K562 (cell line): ENCODE measurements around the gene POLR3GL. TPM values are rescaled to one million over a fixed set of nuclear protein-coding genes. Genes with fewer than 3 reads are reported as not detected.

ENCODE experiments used
- ATAC-seq: fragments of 200-7000 bp; cut with Tn5 transposase; 3 replicates; pipeline ENCODE4 v1.9.1; 2020; ENCODE audit warnings: moderate library complexity
- BruUV-seq: library from RNA; stranded (reverse); fragments of 400-500 nt; replicated peaks from 2 replicates; lab custom pipeline; 2021; lab: Mats Ljungman, UMichigan
- CTCF ChIA-PET: fragments of 300-600 bp; formaldehyde crosslinking; extraction: SDS; loops from one replicate; lab custom pipeline; 2021; ENCODE audit warnings: low intra/inter-chr PET ratio; lab: Yijun Ruan, JAX
- POLR2A ChIA-PET: fragments of 300-600, 350-650 bp; sonication (Branson Sonifier 250); formaldehyde crosslinking; extraction: SDS; loops from one replicate; lab custom pipeline; 2021; ENCODE audit warnings: antibody characterized with exemption, inconsistent platforms; lab: Yijun Ruan, JAX
- DNase-seq, 4 experiments: peaks; one replicate each; pipeline versions ENCODE4 v3.0.0 to v3.0.0-alpha.2; 2011 to 2018; ENCODE audit warnings: low spot score in 3 of 4, mixed read lengths in 3 of 4; ENCODE audit errors: extremely low read depth in 1 of 4
- FAIRE-seq: peaks from 2 replicates; lab custom pipeline; 2011; peaks lifted over from hg19 to GRCh38; lab: Jason Lieb, UNC
- H2AFZ ChIP-seq: 2 replicates; pipeline ENCODE4 v1.6.0; 2011; ENCODE audit warnings: low read depth, low read length, control low read depth, inconsistent platforms
- H3K27ac ChIP-seq: fragments of 200-600 bp; 3 replicates; pipeline ENCODE4 v1.8.0; 2011; ENCODE audit warnings: low read depth, mild to moderate bottlenecking, control low read depth, inconsistent platforms, low read length, moderate library complexity, mixed read lengths; ENCODE audit errors: extremely low read depth
- H3K27me3 ChIP-seq, 2 experiments: fragments of 300-600 bp in 1 of 2; 2 replicates in 1 of 2; 3 replicates in 1 of 2; pipeline versions ENCODE4 v1.6.0 to v1.8.0; 2011; ENCODE audit warnings: inconsistent platforms in 2 of 2, low read length in 2 of 2, mild to moderate bottlenecking in 1 of 2, mixed read lengths in 1 of 2, moderate library complexity in 1 of 2; ENCODE audit not compliant: control insufficient read depth in 2 of 2, insufficient read depth in 2 of 2
- H3K36me3 ChIP-seq: fragments of 300-600 bp; 3 replicates; pipeline ENCODE4 v1.8.0; 2011; ENCODE audit warnings: mild to moderate bottlenecking, low read length, inconsistent platforms; ENCODE audit not compliant: control insufficient read depth, insufficient read depth
- H3K4me1 ChIP-seq, 2 experiments: fragments of 200-600 bp in 1 of 2; replicated peaks in 1 of 2; 2 replicates in 1 of 2; 3 replicates in 1 of 2; pipeline versions ENCODE4 v1.5.1 to v1.8.0; 2011; ENCODE audit warnings: inconsistent platforms in 2 of 2, low read length in 2 of 2, mild to moderate bottlenecking in 1 of 2, mixed read lengths in 1 of 2, moderate library complexity in 1 of 2; ENCODE audit not compliant: control insufficient read depth in 2 of 2, insufficient read depth in 2 of 2
- H3K4me2 ChIP-seq: 2 replicates; pipeline ENCODE4 v1.6.1; 2011; ENCODE audit warnings: low read length, control low read depth, inconsistent platforms, mixed read lengths; ENCODE audit not compliant: insufficient read depth
- H3K4me3 ChIP-seq: fragments of 200-600 bp; sonication (generic), shearing (Covaris generic); 2 replicates; pipeline ENCODE4 v1.5.1; 2016; ENCODE audit warnings: control low read depth, inconsistent platforms
- H3K79me2 ChIP-seq: fragments of 200-600 bp; 3 replicates; pipeline ENCODE4 v1.8.0; 2011; ENCODE audit warnings: low read length, inconsistent platforms; ENCODE audit not compliant: control insufficient read depth, insufficient read depth
- H3K9ac ChIP-seq, 2 experiments: 2 replicates each; pipeline versions ENCODE4 v1.6.0 to v1.6.1; 2011; ENCODE audit warnings: low read depth in 2 of 2, low read length in 2 of 2, control low read depth in 1 of 2, inconsistent platforms in 1 of 2, mild to moderate bottlenecking in 1 of 2, mixed read lengths in 1 of 2; ENCODE audit not compliant: insufficient read depth in 1 of 2
- H3K9me1 ChIP-seq: one replicate; pipeline ENCODE4 v1.6.0; 2011; ENCODE audit warnings: inconsistent platforms, mild to moderate bottlenecking, low read length, moderate library complexity; ENCODE audit not compliant: control insufficient read depth, insufficient read depth
- H3K9me3 ChIP-seq: replicated peaks from 2 replicates; pipeline ENCODE4 v1.5.1; 2011; ENCODE audit warnings: low read depth, low read length, inconsistent platforms; ENCODE audit not compliant: control insufficient read depth, insufficient read depth
- H4K20me1 ChIP-seq: replicated peaks from 2 replicates; pipeline ENCODE4 v1.6.1; 2011; ENCODE audit warnings: low read length, inconsistent platforms, mixed read lengths; ENCODE audit not compliant: control insufficient read depth, insufficient read depth
- AFF1 ChIP-seq, 2 experiments: fragments of 450-650 bp; IDR thresholded peaks; 2 replicates each; pipeline ENCODE4 v1.6.1; 2018; ENCODE audit warnings: mild to moderate bottlenecking in 2 of 2, low read depth in 1 of 2; ENCODE audit not compliant: partially characterized antibody in 2 of 2
- CBX1 ChIP-seq: sonication (generic); IDR thresholded peaks from 2 replicates; pipeline ENCODE4 v1.6.1; 2016; ENCODE audit warnings: antibody characterized with exemption, low read depth, mild to moderate bottlenecking
- CBX5 ChIP-seq: IDR thresholded peaks from 2 replicates; pipeline ENCODE4 v1.6.1; 2014; ENCODE audit warnings: low read depth, borderline replicate concordance
- CUX1 ChIP-seq: fragments of 200-800 bp; sonication (Bioruptor generic); IDR thresholded peaks from 2 replicates; pipeline ENCODE4 v1.6.1; 2016; ENCODE audit warnings: missing genetic modification characterization, missing compliant biosample characterization
- HDAC3 ChIP-seq: fragments of 450-650 bp; IDR thresholded peaks from 2 replicates; pipeline ENCODE4 v1.6.1; 2018; ENCODE audit warnings: borderline replicate concordance, mild to moderate bottlenecking, moderate library complexity; ENCODE audit not compliant: partially characterized antibody
- SNAPC5 ChIP-seq: fragments of 250-450 bp; sonication (Bioruptor Pico); IDR thresholded peaks from 2 replicates; pipeline ENCODE4 v1.8.0; 2021; ENCODE audit warnings: moderate library complexity, mild to moderate bottlenecking, inconsistent platforms
- STAT5A ChIP-seq: IDR thresholded peaks from 2 replicates; pipeline ENCODE4 v1.6.1; 2012; ENCODE audit warnings: low read length, inconsistent platforms, borderline replicate concordance
- TRIM24 ChIP-seq, 2 experiments: fragments of 450-650 bp; IDR thresholded peaks; 2 replicates each; pipeline ENCODE4 v1.6.1; 2016
- TRIM28 ChIP-seq: fragments of 450-650 bp; IDR thresholded peaks from 2 replicates; pipeline ENCODE4 v1.6.1; 2017
- WGBS: fragments of 100-300 bp; shearing (Covaris generic); methylation state at CpG from one replicate; pipeline ENCODE4 v1.1.6; 2016; ENCODE audit warnings: low coverage, mixed read lengths; ENCODE audit not compliant: insufficient coverage; ENCODE audit errors: missing lambda C conversion rate; 5-methylcytosine and 5-hydroxymethylcytosine counted together
- in situ Hi-C: fragments of 300-500 bp; cut with MboI; formaldehyde crosslinking; loops from 4 replicates; pipeline ENCODE4 v1.15.0; 2018; ENCODE audit warnings: inconsistent platforms, mixed read lengths
- intact Hi-C: fragments of 100-400 bp; cut with micrococcal nuclease; formaldehyde crosslinking; loops from 2 replicates; pipeline ENCODE4 v1.14.2; 2022
- polyA plus RNA-seq, 8 experiments: library from polyadenylated mRNA; depleted of rRNA in 4 of 8; stranded (reverse) in 5 of 8; unstranded in 3 of 8; fragments of >200 nt; fragmentation: Nextera tagmentation in 2 of 8; fragmentation: Illumina TruSeq in 1 of 8; extraction: Ambion mirVana in 2 of 8; extraction: Trizol in 1 of 8; gene quantifications; 2 replicates each; pipeline versions ENCODE4 v1.2.1 to v1.2.3, GENCODE V29; 2011 to 2014; ENCODE audit warnings: inconsistent platforms in 1 of 8, missing spikeins in 1 of 8
- total RNA-seq, 7 experiments: library from RNA; depleted of rRNA in 6 of 7; stranded (reverse); fragments of >200 nt in 6 of 7; fragmentation: Illumina TruSeq in 2 of 7; extraction: Trizol in 2 of 7; gene quantifications; 2 replicates each; pipeline versions ENCODE4 v1.2.1 to v1.2.3, GENCODE V29; 2011 to 2021; ENCODE audit warnings: low replicate concordance in 1 of 7
- TF ChIP-seq, protein P1 (sequence below): fragments of 250-450 bp; sonication (Bioruptor Pico); IDR thresholded peaks from 2 replicates; pipeline ENCODE4 v1.4.0; 2020; ENCODE audit warnings: borderline replicate concordance

POLR3GL gene
- total and polyA plus RNA-seq, 9 of the 15 experiments (the other 6 are each of a cell fraction or from before 2014, with no cell fraction given), result 14.6 to 48.4 (median 38.2) TPM

DNA sequence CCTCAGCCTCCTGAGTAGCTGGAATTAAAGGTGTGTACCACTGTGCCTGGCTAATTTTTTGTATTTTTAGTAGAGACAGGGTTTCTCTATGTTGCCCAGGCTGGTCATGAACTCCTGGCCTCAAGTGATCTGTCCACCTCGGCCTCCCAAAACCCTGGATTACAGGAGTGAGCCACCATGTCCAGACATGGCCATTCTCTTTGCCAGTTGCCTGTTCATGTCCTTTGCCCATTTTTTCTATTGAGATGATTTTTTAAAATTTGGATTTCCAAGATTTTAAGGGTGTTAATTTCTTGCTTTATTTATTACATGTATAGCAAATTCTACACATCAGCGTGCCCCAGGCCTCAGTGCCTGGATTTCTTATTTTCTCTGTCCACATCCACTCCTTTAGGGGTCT lies 2.8 kb downstream of the POLR3GL start:
- POLR2A ChIA-PET, result no interaction called here
- TF ChIP-seq STAT5A (no peak), HDAC3 (no peak), TRIM24 (IDR thresholded peaks at IDR 0.05) (peak in 1 of 2 experiments; percentile 55; a peak in 1 of 4 replicates), CBX5 (peak; percentile 74; the same call in 1 of the 2 replicates), SNAPC5 (CRISPR knock-in tag) (no peak), CBX1 (0 out of 2 replicates have a peak, but pooled peaks have one; percentile 38), TRIM28 (peak; percentile 75), AFF1 (IDR thresholded peaks at IDR 0.05; ENCODE audit: low read depth in 1 of 2, partially characterized antibody in 2 of 2) (peak in 1 of 2 experiments; percentile 100), CUX1 (no peak)
- TF ChIP-seq, protein P1, sequence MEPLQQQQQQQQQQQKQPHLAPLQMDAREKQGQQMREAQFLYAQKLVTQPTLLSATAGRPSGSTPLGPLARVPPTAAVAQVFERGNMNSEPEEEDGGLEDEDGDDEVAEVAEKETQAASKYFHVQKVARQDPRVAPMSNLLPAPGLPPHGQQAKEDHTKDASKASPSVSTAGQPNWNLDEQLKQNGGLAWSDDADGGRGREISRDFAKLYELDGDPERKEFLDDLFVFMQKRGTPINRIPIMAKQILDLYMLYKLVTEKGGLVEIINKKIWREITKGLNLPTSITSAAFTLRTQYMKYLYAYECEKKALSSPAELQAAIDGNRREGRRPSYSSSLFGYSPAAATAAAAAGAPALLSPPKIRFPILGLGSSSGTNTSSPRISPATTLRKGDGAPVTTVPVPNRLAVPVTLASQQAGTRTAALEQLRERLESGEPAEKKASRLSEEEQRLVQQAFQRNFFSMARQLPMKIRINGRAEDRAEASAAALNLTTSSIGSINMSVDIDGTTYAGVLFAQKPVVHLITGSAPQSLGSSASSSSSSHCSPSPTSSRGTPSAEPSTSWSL, result no peak

More for the DNA sequence above, 2.8 kb downstream of the POLR3GL start:
- Histone ChIP-seq H3K27me3 (no peaks in the 10 kb centered on the region), H3K4me1 (peaks cover 12 to 15% of the 10 kb centered on the region in 2 experiments; a peak in 4 of 5 replicates), H3K4me3 (no peak overlapping the region), H3K9ac (no peak overlapping the region), H3K4me2 (no peak overlapping the region), H3K9me3 (peaks cover 5% of the 10 kb centered on the region; the same call in 1 of the 2 replicates), H3K79me2 (peaks cover 24% of the 10 kb centered on the region), H3K36me3 (no peaks in the 10 kb centered on the region), H3K27ac (no peak overlapping the region), H2AFZ (no peak overlapping the region), H4K20me1 (no peaks in the 10 kb centered on the region), H3K9me1 (no peaks in the 10 kb centered on the region)
- CTCF ChIA-PET, result no interaction called here
- intact Hi-C loops, result no loop called here
- no TSS peak for BruUV-seq
- no peak for FAIRE-seq
- in situ Hi-C loops, result no loop called here
- no peak for DNase-seq
- ATAC-seq, result no peak
- 70% methylated on average over 2 of the region's 2 CpGs for WGBS
